PC-9 (cell line): ENCODE measurements around the gene MKKS. TPM values are rescaled to one million over a fixed set of nuclear protein-coding genes. Genes with fewer than 3 reads are reported as not detected.

Experiments
- BruUV-seq: library from RNA; stranded (reverse); fragments of 400-500 nt; replicated peaks from 2 replicates; lab custom pipeline; 2021; lab: Mats Ljungman, UMichigan
- CTCF ChIA-PET: fragments of 300-600 bp; sonication (Branson Sonifier 250); formaldehyde crosslinking; loops from one replicate; lab custom pipeline; 2022; ENCODE audit warnings: antibody characterized with exemption; lab: Charles Lee
- POLR2A ChIA-PET: fragments of 300-600 bp; sonication (Branson Sonifier 250); formaldehyde crosslinking; loops from one replicate; lab custom pipeline; 2022; ENCODE audit warnings: antibody characterized with exemption; ENCODE audit not compliant: unreplicated experiment; lab: Charles Lee
- DNase-seq, 2 experiments: peaks; one replicate each; pipeline versions ENCODE4 v3.0.0 to v3.0.0-alpha.2; 2015 to 2022; ENCODE audit warnings: mixed read lengths in 1 of 2
- H2AFZ ChIP-seq: fragments of 200-600 bp; sonication (generic); 2 replicates; pipeline ENCODE4 v1.8.1; 2017; ENCODE audit warnings: antibody characterized with exemption
- H3F3A ChIP-seq: fragments of 200-600 bp; sonication (generic); 2 replicates; pipeline ENCODE4 v1.8.1; 2017; ENCODE audit warnings: antibody characterized with exemption, mild to moderate bottlenecking, low read depth; ENCODE audit not compliant: insufficient read depth
- H3K27ac ChIP-seq: fragments of 200-600 bp; sonication (generic); 2 replicates; pipeline ENCODE4 v1.6.1; 2016; ENCODE audit warnings: mixed run types
- H3K27me3 ChIP-seq: fragments of 200-600 bp; sonication (generic); 2 replicates; pipeline ENCODE4 v1.6.1; 2016; ENCODE audit warnings: low read depth, mixed run types; ENCODE audit not compliant: insufficient read depth
- H3K36me3 ChIP-seq: fragments of 200-600 bp; sonication (generic); 2 replicates; pipeline ENCODE4 v1.6.1; 2016; ENCODE audit warnings: low read depth, mixed run types
- H3K4me1 ChIP-seq: fragments of 200-600 bp; sonication (generic); replicated peaks from 2 replicates; pipeline ENCODE4 v1.6.1; 2016; ENCODE audit warnings: mixed run types; ENCODE audit not compliant: insufficient read depth
- H3K4me2 ChIP-seq: fragments of 200-600 bp; sonication (generic); 2 replicates; pipeline ENCODE4 v1.6.1; 2017; ENCODE audit warnings: mixed run types
- H3K4me3 ChIP-seq: fragments of 200-600 bp; sonication (generic); 2 replicates; pipeline ENCODE4 v1.6.1; 2016; ENCODE audit warnings: mixed run types
- H3K79me2 ChIP-seq: fragments of 200-600 bp; sonication (generic); 2 replicates; pipeline ENCODE4 v1.6.1; 2017; ENCODE audit warnings: low read depth, mixed run types
- H3K9me2 ChIP-seq: fragments of 200-600 bp; sonication (generic); 2 replicates; pipeline ENCODE4 v1.8.1; 2017; ENCODE audit warnings: mild to moderate bottlenecking; ENCODE audit not compliant: insufficient read depth
- H3K9me3 ChIP-seq: fragments of 200-600 bp; sonication (generic); 2 replicates; pipeline ENCODE4 v1.8.1; 2016; ENCODE audit warnings: low read depth; ENCODE audit not compliant: insufficient read depth
- H4K20me1 ChIP-seq: fragments of 200-600 bp; sonication (generic); 2 replicates; pipeline ENCODE4 v1.8.1; 2017; ENCODE audit not compliant: insufficient read depth
- CTCF ChIP-seq: fragments of 200-600 bp; sonication (generic); conservative IDR thresholded peaks from 2 replicates; pipeline ENCODE4 v1.6.1; 2017; ENCODE audit warnings: mixed run types, antibody characterized with exemption, mild to moderate bottlenecking, moderate library complexity
- EZH2 ChIP-seq: fragments of 200-600 bp; sonication (generic); IDR thresholded peaks from 2 replicates; pipeline ENCODE4 v1.8.0; 2017; ENCODE audit warnings: antibody characterized with exemption, low read depth
- intact Hi-C: fragments of 100-400 bp; cut with micrococcal nuclease; formaldehyde crosslinking; loops from one replicate; pipeline ENCODE4 v1.10.0; 2022; ENCODE audit not compliant: unreplicated experiment
- total RNA-seq: library from RNA; stranded (reverse); gene quantifications from 2 replicates; pipeline ENCODE4 v1.2.3, GENCODE V29; 2021

Gene MKKS
- total RNA-seq, 1 experiment from 2014 or later, result 15.2 TPM

- Histone ChIP-seq H3K27me3 (no peaks in the 10 kb centered on the region), H3K79me2 (peaks cover 74% of the 10 kb centered on the region), H4K20me1 (no peaks in the 10 kb centered on the region), H3K27ac (peak overlapping the region; percentile 96), H3K4me3 (peak overlapping the region; percentile 90), H3F3A (peaks cover 5% of the 10 kb centered on the region; the same call in 1 of the 2 replicates), H3K9me3 (no peaks in the 10 kb centered on the region), H2AFZ (peak overlapping the region; percentile 87), H3K4me1 (no peaks in the 10 kb centered on the region; the same call in 1 of the 2 replicates), H3K4me2 (peak overlapping the region; percentile 83), H3K9me2 (no peaks in the 10 kb centered on the region), H3K36me3 (no peaks in the 10 kb centered on the region)
- CTCF ChIA-PET, result interaction anchor here (0.6 to 1.0 kb wide), 2 partner anchors 102 to 205 kb away, joined by 3 to 4 read pairs; no protein-coding TSS in a partner anchor
- BruUV-seq, result no TSS peak
- DNase-seq, result peak; percentile 94 to 95
- POLR2A ChIA-PET, result interaction anchor here (0.6 to 1.2 kb wide), 11 partner anchors 10 to 1383 kb away, joined by 3 to 9 read pairs (median 4); partner anchors contain the start of gene ANKEF1
- TF ChIP-seq EZH2 (no peak), CTCF (no peak)
- intact Hi-C loops, result loop anchor here (1.0 to 10.0 kb wide), 9 partner anchors 102 to 1460 kb away; partner anchors contain the start of gene SNAP25
Measured at GRCh38 chr20:10434467-10434831, 427 bp upstream of the MKKS start.

- CTCF ChIA-PET, result no interaction called here
- peak overlapping the region; percentile 87 for H2AFZ ChIP-seq
- POLR2A ChIA-PET, result no interaction called here
Measured at GRCh38 chr20:10433014-10433622, 904 bp downstream of the MKKS start.

GRCh38 chr20:10432079-10432478 lies 1.9 kb downstream of the MKKS start:
- H3K79me2 ChIP-seq, result peaks cover 82% of the 10 kb centered on the region
- peaks cover under 1% of the 10 kb centered on the region; the same call in 1 of the 2 replicates for H4K20me1 ChIP-seq
- H3K27ac ChIP-seq, result no peak overlapping the region
- ChIA-PET POLR2A (no interaction called here), CTCF (no interaction called here)
- H3K27me3 ChIP-seq, result no peaks in the 10 kb centered on the region
- no peak overlapping the region for H3K4me3 ChIP-seq
- H3K9me2 ChIP-seq, result no peaks in the 10 kb centered on the region
- no peak for TF ChIP-seq CTCF
- no peak for TF ChIP-seq EZH2
- DNase-seq, result no peak
- H3F3A ChIP-seq, result peaks cover 20% of the 10 kb centered on the region; the same call in 1 of the 2 replicates
- peak overlapping the region; percentile 83; the same call in 1 of the 2 replicates for H3K4me2 ChIP-seq
- no peak overlapping the region for H2AFZ ChIP-seq
- intact Hi-C loops, result loop anchor here (10.0 kb wide), 3 partner anchors 217 to 1463 kb away; partner anchors contain the start of gene SNAP25
- H3K9me3 ChIP-seq, result no peaks in the 10 kb centered on the region
- H3K36me3 ChIP-seq, result peaks cover 5% of the 10 kb centered on the region; the same call in 1 of the 2 replicates
- no peaks in the 10 kb centered on the region; the same call in 1 of the 2 replicates for H3K4me1 ChIP-seq
- no TSS peak for BruUV-seq

More at GRCh38 chr20:10433014-10433622, 904 bp downstream of the MKKS start:
- no peaks in the 10 kb centered on the region for H3K9me3 ChIP-seq
- H3K27me3 ChIP-seq, result no peaks in the 10 kb centered on the region
- no peaks in the 10 kb centered on the region for H3K9me2 ChIP-seq
- H3K4me2 ChIP-seq, result peak overlapping the region; percentile 83
- peak overlapping the region; percentile 96; the same call in 1 of the 2 replicates for H3K27ac ChIP-seq
- no peak for DNase-seq
- BruUV-seq, result no TSS peak
- H3K4me3 ChIP-seq, result peak overlapping the region; percentile 90
- no peaks in the 10 kb centered on the region; the same call in 1 of the 2 replicates for H3K4me1 ChIP-seq
- H3F3A ChIP-seq, result peaks cover 13% of the 10 kb centered on the region; the same call in 1 of the 2 replicates
- intact Hi-C loops, result loop anchor here (10.0 kb wide), 3 partner anchors 218 to 1462 kb away; partner anchors contain the start of gene SNAP25
- H3K36me3 ChIP-seq, result peaks cover 5% of the 10 kb centered on the region; the same call in 1 of the 2 replicates
- H3K79me2 ChIP-seq, result peaks cover 80% of the 10 kb centered on the region
- no peak for TF ChIP-seq CTCF
- no peak for TF ChIP-seq EZH2
- no peaks in the 10 kb centered on the region for H4K20me1 ChIP-seq
